Activated CD8-positive, alpha-beta T cell treated with anti-CD3 and anti-CD28 coated beads for 36 hours (primary cell): ENCODE results near the gene HK2. TPM values are rescaled to one million over a fixed set of nuclear protein-coding genes. Genes with fewer than 3 reads are reported as not detected.
A peak's percentile ranks its signal among the peaks of the same experiment; 100 is the strongest.

Experiments
- ATAC-seq: fragments of 200-7000 bp; cut with Tn5 transposase; one replicate; pipeline ENCODE4 v1.10.0; 2021; ENCODE audit warnings: mild to moderate bottlenecking, moderate library complexity
- CTCF ChIA-PET: fragments of 350-600 bp; sonication (Branson Sonifier 250); formaldehyde crosslinking; loops from one replicate; lab custom pipeline; 2021; ENCODE audit warnings: antibody characterized with exemption; lab: Charles Lee
- POLR2A ChIA-PET: fragments of 350-600 bp; sonication (Branson Sonifier 250); formaldehyde crosslinking; loops from one replicate; lab custom pipeline; 2021; ENCODE audit warnings: antibody characterized with exemption; lab: Charles Lee
- DNase-seq: peaks from one replicate; pipeline ENCODE4 v3.0.0-alpha.2; 2020
- H3K27ac Mint-ChIP-seq: one replicate; pipeline ENCODE4 v1.8.0; 2021; ENCODE audit warnings: mild to moderate bottlenecking, mixed read lengths
- H3K27me3 Mint-ChIP-seq: one replicate; pipeline ENCODE4 v1.8.0; 2021; ENCODE audit warnings: mixed read lengths
- H3K36me3 Mint-ChIP-seq: one replicate; pipeline ENCODE4 v1.8.0; 2021; ENCODE audit warnings: low read depth, mixed read lengths
- H3K4me1 Mint-ChIP-seq: one replicate; pipeline ENCODE4 v1.8.0; 2021; ENCODE audit warnings: low read depth, mixed read lengths
- H3K4me3 Mint-ChIP-seq: one replicate; pipeline ENCODE4 v1.8.0; 2021; ENCODE audit warnings: mild to moderate bottlenecking, moderate library complexity, mixed read lengths
- H3K9me3 Mint-ChIP-seq: one replicate; pipeline ENCODE4 v1.8.0; 2021; ENCODE audit warnings: mixed read lengths
- intact Hi-C: fragments of 100-400 bp; cut with micrococcal nuclease; formaldehyde crosslinking; loops from one replicate; pipeline ENCODE4 v1.10.0; 2022
- total RNA-seq, 2 experiments: library from RNA; stranded (reverse); gene quantifications; one replicate each; pipeline ENCODE4 v1.2.3, GENCODE V29; 2021
- TF ChIP-seq, protein P1 (sequence below): fragments of 200-600 bp; IDR thresholded peaks from one replicate; pipeline ENCODE4 v1.8.0; 2022; ENCODE audit warnings: antibody characterized with exemption, mild to moderate bottlenecking

The HK2 gene
- total RNA-seq, 2 experiments from 2014 or later = 121 to 124 TPM

DNA sequence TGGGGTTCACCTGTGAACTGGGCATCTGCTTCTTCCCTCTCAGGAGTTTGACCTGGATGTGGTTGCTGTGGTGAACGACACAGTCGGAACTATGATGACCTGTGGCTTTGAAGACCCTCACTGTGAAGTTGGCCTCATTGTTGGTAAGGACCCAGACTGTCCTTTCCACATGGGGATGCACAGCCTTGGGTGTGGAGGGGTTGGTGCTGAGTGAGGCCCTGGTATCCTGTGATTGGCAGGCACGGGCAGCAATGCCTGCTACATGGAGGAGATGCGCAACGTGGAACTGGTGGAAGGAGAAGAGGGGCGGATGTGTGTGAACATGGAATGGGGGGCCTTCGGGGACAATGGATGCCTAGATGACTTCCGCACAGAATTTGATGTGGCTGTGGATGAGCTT lies 52.3 kb downstream of the HK2 start:
- ChIA-PET CTCF (no interaction called here), POLR2A (interaction anchor here (0.7 to 1.3 kb wide), 2 partner anchors 9 to 11 kb away, joined by 3 to 4 read pairs; no protein-coding TSS in a partner anchor)
- Mint-ChIP-seq H3K27me3 (no peaks in the 10 kb centered on the region), H3K4me3 (no peak overlapping the region), H3K9me3 (no peaks in the 10 kb centered on the region), H3K4me1 (no peaks in the 10 kb centered on the region), H3K27ac (peak overlapping the region; percentile 25), H3K36me3 (peaks cover 81% of the 10 kb centered on the region)
- TF ChIP-seq, protein P1, sequence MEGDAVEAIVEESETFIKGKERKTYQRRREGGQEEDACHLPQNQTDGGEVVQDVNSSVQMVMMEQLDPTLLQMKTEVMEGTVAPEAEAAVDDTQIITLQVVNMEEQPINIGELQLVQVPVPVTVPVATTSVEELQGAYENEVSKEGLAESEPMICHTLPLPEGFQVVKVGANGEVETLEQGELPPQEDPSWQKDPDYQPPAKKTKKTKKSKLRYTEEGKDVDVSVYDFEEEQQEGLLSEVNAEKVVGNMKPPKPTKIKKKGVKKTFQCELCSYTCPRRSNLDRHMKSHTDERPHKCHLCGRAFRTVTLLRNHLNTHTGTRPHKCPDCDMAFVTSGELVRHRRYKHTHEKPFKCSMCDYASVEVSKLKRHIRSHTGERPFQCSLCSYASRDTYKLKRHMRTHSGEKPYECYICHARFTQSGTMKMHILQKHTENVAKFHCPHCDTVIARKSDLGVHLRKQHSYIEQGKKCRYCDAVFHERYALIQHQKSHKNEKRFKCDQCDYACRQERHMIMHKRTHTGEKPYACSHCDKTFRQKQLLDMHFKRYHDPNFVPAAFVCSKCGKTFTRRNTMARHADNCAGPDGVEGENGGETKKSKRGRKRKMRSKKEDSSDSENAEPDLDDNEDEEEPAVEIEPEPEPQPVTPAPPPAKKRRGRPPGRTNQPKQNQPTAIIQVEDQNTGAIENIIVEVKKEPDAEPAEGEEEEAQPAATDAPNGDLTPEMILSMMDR = no peak
- intact Hi-C loops = no loop called here
- ATAC-seq (no peak), DNase-seq (no peak)

DNA sequence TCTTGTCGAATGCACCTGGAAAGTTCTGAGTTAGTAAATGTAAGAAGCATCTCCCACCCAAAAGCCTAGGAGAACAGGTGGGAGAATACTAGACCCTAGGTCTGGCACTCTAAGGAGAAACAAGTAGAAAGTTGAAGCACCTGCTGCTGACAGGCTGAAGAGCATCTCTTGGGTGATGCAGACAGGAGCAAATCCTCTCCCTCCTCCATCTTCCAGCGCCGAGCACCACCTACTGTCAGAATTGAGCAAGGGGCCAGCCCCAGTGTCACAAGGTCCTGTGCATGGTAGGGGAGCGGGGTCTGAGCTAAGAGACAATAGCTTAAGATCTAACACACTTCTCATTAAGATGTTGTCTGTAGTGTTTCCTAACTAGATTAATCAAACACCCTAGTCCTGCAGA lies 52.9 kb downstream of the HK2 start:
- TF ChIP-seq, protein P1 = no peak
- H3K36me3 Mint-ChIP-seq = peaks cover 85% of the 10 kb centered on the region
- H3K27ac Mint-ChIP-seq = no peak overlapping the region
- POLR2A ChIA-PET = interaction anchor here (0.7 kb wide), 1 partner anchor 12 kb away, joined by 3 read pairs; no protein-coding TSS in a partner anchor
- DNase-seq = no peak
- CTCF ChIA-PET = no interaction called here
- intact Hi-C loops = no loop called here
- no peaks in the 10 kb centered on the region for H3K27me3 Mint-ChIP-seq
- no peaks in the 10 kb centered on the region for H3K4me1 Mint-ChIP-seq
- ATAC-seq = no peak
- no peak overlapping the region for H3K4me3 Mint-ChIP-seq
- no peaks in the 10 kb centered on the region for H3K9me3 Mint-ChIP-seq

DNA sequence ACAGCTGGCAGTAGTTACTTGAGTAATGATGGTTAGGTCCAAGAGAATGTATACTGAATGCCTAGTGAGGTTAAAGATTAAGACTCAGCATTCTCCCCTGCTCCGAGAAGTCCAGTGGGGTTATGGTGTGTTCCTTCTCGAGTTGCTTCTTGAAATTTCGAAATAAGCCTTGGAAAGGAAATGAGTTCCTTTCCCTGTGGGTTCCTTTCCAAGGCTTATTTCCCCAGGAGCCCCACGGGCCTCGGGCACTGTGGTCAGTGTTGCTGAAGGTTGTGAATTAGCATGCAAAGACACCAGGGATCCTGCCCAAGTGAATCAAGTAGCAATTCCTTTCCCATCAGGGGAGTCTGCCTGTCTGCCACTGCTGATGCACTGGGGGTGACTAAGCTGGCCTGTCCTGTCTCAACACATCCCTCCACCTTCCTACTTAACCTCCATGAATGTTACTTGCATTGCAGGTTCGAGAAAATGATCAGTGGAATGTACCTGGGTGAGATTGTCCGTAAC lies 53.6 kb downstream of the HK2 start:
- H3K4me1 Mint-ChIP-seq = no peaks in the 10 kb centered on the region
- DNase-seq = no peak
- ChIA-PET CTCF (interaction anchor here (1.7 kb wide), 1 partner anchor 11 kb away, joined by 7 read pairs; no protein-coding TSS in a partner anchor), POLR2A (no interaction called here)
- H3K36me3 Mint-ChIP-seq = peaks cover 87% of the 10 kb centered on the region
- no peak overlapping the region for H3K27ac Mint-ChIP-seq
- H3K9me3 Mint-ChIP-seq = no peaks in the 10 kb centered on the region
- TF ChIP-seq, protein P1 = no peak
- H3K4me3 Mint-ChIP-seq = no peak overlapping the region
- intact Hi-C loops = no loop called here
- no peak for ATAC-seq
- H3K27me3 Mint-ChIP-seq = no peaks in the 10 kb centered on the region

DNA sequence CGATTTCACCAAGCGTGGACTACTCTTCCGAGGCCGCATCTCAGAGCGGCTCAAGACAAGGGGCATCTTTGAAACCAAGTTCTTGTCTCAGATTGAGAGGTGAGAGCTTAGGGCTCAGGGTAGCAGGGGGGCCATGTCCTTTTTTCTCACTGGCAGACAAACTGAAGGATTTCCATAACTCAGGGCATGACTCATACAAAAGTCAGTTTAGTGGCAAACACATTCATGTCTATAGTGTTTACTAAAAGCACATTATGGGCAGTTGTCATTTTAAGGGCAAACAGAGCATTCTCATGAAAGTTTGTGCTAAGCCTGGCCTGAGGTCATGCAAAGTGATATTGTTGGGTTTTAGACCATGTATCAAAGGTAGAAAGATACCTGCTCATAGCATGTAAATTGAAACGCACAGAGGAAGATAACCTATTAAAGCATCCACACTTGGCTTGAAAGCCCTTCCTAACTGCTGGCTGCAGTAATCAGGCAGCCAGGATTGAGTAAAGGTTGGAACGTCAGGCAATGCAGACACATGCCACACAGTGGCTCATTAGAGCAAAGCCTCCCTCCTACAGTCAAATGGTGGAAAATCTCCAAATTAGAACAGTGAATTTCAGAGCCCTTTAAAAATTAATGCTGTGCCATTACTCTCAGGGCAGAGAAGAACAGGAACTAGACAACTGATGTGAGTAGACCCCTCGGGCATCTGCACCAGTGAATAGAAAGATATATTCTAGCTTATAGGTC lies 54.2 kb downstream of the HK2 start:
- H3K27ac Mint-ChIP-seq = no peak overlapping the region
- TF ChIP-seq, protein P1 = no peak
- no peaks in the 10 kb centered on the region for H3K9me3 Mint-ChIP-seq
- POLR2A ChIA-PET = no interaction called here
- H3K27me3 Mint-ChIP-seq = no peaks in the 10 kb centered on the region
- no peak for ATAC-seq
- no peak for DNase-seq
- intact Hi-C loops = no loop called here
- H3K4me3 Mint-ChIP-seq = no peak overlapping the region
- H3K36me3 Mint-ChIP-seq = peaks cover 86% of the 10 kb centered on the region
- CTCF ChIA-PET = interaction anchor here (1.7 kb wide), 1 partner anchor 11 kb away, joined by 7 read pairs; no protein-coding TSS in a partner anchor
- H3K4me1 Mint-ChIP-seq = no peaks in the 10 kb centered on the region

DNA sequence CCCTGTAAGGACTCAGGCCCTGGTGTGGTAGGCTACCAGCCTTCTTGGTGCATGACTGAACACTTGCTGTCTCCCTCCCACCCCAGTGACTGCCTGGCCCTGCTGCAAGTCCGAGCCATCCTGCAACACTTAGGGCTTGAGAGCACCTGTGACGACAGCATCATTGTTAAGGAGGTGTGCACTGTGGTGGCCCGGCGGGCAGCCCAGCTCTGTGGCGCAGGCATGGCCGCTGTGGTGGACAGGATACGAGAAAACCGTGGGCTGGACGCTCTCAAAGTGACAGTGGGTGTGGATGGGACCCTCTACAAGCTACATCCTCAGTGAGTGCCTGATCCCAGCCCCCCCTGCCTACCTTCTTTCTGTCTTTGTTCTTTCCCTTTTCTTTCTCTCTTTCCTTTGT lies 55.2 kb downstream of the HK2 start:
- Mint-ChIP-seq H3K27me3 (no peaks in the 10 kb centered on the region), H3K36me3 (peaks cover 90% of the 10 kb centered on the region), H3K4me1 (no peaks in the 10 kb centered on the region), H3K4me3 (no peak overlapping the region), H3K9me3 (no peaks in the 10 kb centered on the region), H3K27ac (no peak overlapping the region)
- TF ChIP-seq, protein P1 = no peak
- ChIA-PET POLR2A (no interaction called here), CTCF (interaction anchor here (1.7 kb wide), 1 partner anchor 13 kb away, joined by 7 read pairs; no protein-coding TSS in a partner anchor)
- intact Hi-C loops = no loop called here
- DNase-seq (no peak), ATAC-seq (no peak)
